Epidermal melanocyte (primary cell): Measurements from ENCODE around the gene ST3GAL6.
"Not testable (repeated sequence)": the region's sequence is repeated elsewhere in the genome, so short reads cannot be mapped to it uniquely, and the experiment has no call there.

ENCODE experiments used
- DNase-seq: peaks from one replicate; pipeline ENCODE4 v3.0.0; 2011; ENCODE audit warnings: low spot score; ENCODE audit not compliant: insufficient read length

Gene ST3GAL6

GRCh38 chr3:98801043-98801747 lies 38.1 kb downstream of the ST3GAL6 start:
- no peak for DNase-seq

DNA sequence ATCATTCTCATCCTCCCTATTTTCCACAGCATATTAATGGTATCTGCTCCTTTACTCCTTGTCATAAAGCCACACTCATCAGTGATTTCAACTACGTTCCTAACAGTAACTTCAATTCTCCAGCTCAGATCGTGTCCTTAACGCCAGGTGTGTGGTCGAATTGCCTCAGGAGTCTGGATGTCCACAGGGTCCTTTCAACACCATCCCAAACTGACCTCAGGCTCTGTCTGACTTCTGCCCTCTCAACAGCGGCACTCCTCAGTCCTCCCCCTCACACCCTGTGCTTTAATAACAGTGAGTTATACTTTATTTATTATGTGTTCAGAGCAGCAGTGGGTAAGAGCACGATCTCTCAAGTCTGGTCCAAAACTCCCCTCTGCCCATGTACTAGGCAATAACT lies 42.4 kb downstream of the ST3GAL6 start:
- no peak for DNase-seq

- no peak for DNase-seq
Measured at GRCh38 chr3:98806521-98806920, 43.4 kb downstream of the ST3GAL6 start.

GRCh38 chr3:98807011-98807410 lies 43.9 kb downstream of the ST3GAL6 start:
- DNase-seq = no peak

DNA sequence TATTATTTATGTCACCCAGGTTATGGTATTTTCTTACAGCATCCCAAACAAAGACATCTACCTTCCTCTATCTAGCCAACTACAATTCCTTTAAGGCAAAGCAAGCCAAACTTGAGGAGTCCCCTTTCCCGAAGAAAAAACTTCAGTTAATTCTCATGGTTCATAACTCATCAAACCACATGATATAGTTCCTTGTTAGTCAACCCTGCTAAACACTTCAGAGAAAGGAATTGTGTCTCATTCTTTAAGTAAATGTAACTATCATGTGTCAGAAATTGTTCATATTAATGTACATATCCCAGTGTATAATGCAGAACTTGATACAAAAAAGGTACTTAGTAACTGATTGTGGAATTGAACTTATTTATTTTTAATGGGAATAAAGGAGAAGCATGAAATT lies 44.4 kb downstream of the ST3GAL6 start:
- DNase-seq = no peak

DNA sequence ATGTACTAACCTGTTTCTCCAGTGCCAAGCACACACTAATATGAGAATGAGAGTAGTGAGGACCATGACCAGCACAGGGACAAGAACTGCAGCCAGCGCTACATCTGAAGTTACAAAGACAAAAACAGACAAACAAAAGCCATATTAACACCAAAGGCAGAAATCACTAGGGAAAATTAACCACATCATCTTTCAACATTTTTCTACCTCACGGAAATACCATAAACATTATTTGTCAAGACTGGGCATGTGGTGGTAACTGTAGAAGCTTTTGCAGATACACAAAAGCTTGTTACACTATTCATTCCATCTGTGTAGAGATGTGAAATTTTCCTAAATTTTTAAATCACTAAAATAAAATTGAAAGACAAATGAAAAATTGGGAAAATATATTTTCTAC lies 44.9 kb downstream of the ST3GAL6 start:
- no peak for DNase-seq

GRCh38 chr3:98809557-98809956 lies 46.4 kb downstream of the ST3GAL6 start:
- no peak for DNase-seq

GRCh38 chr3:98811048-98811447 lies 47.9 kb downstream of the ST3GAL6 start:
- DNase-seq = no peak

DNA sequence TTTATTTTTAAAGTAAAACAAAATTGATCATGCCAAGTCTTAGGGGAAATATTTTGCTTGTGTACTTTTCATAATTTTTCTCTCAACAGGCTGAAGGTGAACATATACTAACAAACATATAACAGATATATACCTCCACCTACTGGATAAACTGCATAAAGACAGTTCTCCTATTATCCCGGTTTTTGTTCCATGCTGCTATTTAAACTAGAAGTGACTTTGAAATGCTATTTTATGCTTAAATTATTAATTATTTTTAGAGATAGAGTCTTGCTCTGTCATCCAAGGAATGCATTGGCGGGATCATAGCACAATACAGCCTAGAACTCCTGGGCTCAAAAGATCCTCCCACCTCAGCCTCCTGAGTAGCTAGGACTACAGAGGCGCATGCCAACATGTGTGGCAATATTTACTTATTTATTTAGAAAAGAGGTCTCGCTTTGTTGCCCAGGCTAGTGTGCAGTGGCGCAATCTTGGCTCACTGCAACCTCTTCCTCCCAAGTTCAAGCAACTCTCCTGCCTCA lies 49.8 kb downstream of the ST3GAL6 start:
- DNase-seq = no peak

GRCh38 chr3:98814817-98815420 lies 51.8 kb downstream of the ST3GAL6 start:
- no peak for DNase-seq

DNA sequence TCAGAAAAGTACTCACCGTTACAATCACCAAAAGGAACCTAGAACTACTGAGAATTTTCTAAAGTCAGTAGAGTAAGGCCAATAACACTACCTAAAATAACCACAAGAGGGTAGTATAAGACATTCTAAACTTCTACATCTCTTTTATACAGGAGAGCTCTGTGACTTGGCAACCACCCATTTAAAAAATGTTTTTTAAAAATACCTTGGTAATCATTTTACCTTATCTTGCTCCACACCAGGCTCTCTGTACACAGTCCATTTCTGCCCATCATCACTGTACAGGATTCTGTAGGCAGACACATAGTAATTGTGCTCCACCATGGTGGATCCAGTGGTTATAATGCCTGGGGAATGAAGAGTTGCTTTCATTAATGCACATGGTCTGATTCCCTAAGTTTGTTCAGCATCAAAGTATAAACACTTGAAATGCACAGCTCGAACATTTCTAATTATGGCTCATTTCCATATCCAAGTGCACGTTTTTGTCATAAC lies 54.5 kb downstream of the ST3GAL6 start:
- DNase-seq = peak; percentile 30

GRCh38 chr3:98821063-98821462 lies 57.9 kb downstream of the ST3GAL6 start:
- no peak for DNase-seq

DNA sequence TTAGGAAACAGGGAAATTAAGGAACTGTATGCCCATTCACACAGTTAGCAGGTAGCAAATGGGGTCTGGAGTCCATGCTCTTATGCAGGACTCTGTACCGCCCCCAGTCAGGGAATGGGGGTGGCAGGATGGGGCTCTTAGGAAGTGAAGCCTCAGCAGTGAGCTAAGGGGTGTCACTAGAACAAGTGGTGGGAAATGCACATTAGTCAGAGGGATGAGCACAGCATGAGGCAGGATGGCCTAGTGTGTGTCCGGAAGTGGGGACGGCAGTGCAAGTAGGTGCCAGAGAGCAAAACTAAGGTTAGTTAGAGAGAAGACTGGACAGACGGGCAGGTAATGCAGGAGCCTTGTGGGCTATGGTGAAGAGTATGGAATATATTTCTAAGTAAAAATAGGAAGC lies 60.7 kb downstream of the ST3GAL6 start:
- DNase-seq = no peak

- DNase-seq = no peak
Measured at GRCh38 chr3:98824256-98824655, 61.1 kb downstream of the ST3GAL6 start.

- DNase-seq = no peak
Measured at GRCh38 chr3:98826126-98826525, 63.0 kb downstream of the ST3GAL6 start.

DNA sequence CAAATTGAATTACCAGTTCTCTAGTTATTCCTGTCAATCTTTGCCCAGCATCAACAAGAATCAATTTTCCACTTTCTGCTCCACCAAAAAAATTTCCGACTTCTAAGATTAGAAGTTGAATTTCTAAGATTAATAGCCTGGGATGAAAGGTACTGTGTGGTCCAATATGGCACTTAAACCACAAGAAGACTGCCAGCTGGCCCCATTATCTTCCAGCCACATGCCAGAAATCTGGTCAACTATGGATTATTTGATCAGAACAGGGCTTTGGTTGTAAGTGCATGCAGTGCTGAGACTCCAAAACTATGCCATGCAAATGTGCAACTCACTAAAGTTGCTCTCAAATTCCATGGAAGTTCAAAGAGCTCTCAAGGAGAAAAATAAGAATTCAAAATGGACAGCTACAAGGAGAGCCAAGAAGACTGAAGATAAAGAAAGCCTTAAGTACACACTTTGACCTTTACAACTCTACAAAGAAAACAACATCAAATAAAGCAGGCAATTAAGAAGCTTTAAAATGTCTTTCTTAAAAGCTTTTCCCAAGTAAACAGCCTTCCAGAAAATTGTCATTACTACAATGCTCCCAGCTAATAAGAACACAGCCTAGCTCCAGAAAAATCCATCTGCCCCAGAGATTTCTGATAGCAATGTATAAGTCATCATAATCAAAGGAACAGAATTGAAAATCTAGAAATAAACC lies 64.2 kb downstream of the ST3GAL6 start:
- no peak for DNase-seq

GRCh38 chr3:98829246-98829832 lies 66.2 kb downstream of the ST3GAL6 start:
- DNase-seq = no peak

DNA sequence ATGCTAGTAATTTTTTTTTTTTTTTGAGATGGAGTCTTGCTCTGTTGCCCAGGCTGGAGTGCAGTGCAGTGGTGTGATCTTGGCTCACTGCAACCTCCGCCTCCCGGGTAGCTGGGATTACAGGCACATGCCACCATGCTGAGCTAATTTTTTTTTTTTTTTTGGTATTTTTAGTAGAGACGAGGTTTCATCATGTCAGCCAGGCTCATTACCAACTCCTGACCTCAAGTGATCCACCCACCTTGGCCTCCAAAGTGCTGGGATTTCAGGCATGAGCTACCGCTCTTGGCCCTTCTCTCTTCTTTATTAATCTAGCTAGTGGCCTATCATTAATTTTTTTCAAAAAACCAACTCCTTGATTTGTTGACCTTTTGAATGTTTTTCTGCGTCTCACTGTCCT lies 67.9 kb downstream of the ST3GAL6 start:
- DNase-seq = not testable (repeated sequence)

GRCh38 chr3:98839846-98840245 lies 76.7 kb downstream of the ST3GAL6 start:
- DNase-seq = no peak

DNA sequence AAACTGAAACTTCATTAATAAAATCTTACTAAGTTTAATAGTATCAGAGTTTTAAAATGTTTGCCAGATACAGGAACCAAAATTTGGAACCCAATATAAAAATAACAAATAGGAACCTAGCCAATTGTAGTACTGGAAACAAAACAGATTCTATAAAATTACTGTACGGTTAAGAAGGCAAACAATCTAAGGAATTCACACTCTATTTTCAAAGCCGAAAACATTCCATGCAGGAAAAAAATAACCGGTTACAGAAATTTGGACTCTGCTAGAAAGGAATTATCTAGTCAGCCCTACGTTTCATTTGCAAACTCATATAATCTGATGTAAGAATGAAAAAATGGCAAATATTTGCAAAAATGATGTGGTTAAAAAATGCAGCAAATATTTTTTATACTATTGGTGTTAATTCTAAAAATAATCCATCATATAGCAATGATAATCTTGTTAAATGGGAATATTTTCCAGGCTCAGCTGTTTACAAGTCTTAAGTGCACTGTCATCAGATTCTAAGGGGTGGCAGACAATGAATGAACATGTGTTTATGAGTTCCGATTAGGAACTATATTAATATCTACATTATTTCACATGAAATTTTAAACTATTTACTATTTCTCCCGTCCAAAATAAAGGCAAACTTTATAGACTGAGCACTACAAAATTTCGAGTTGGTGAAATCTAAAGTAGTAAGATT lies 80.3 kb downstream of the ST3GAL6 start:
- DNase-seq = no peak
